Right atrium auricular region (tissue), 2 donors: ENCODE results near the gene CCNT2. TPM values are rescaled to one million over a fixed set of nuclear protein-coding genes. Genes with fewer than 3 reads are reported as not detected.

ENCODE experiments used
- DNase-seq: peaks from one replicate; pipeline ENCODE4 v3.0.0-alpha.2; 2019; ENCODE audit warnings: low spot score
- H3K27ac ChIP-seq, 2 donors: fragments of 200-600 bp; sonication (generic); 1 replicate in 1 of 2; 2 replicates in 1 of 2; pipeline ENCODE4 v1.5.1; 2016 to 2019
- H3K27me3 ChIP-seq, 2 donors: fragments of 200-600 bp; sonication (generic); one replicate each; pipeline versions ENCODE4 v1.5.1 to v1.6.0; 2017 to 2019
- H3K36me3 ChIP-seq: fragments of 200-600 bp; sonication (generic); one replicate; pipeline ENCODE4 v1.5.1; 2016
- H3K4me1 ChIP-seq, 2 donors: fragments of 200-600 bp; sonication (generic); one replicate each; pipeline versions ENCODE4 v1.5.1 to v1.6.0; 2017 to 2019
- H3K4me3 ChIP-seq, 2 donors: fragments of 200-600 bp; sonication (generic); 1 replicate in 1 of 2; 2 replicates in 1 of 2; pipeline ENCODE4 v1.5.1; 2017 to 2019; ENCODE audit warnings: mild to moderate bottlenecking in 1 of 2, moderate library complexity in 1 of 2
- H3K9me3 ChIP-seq, 2 donors: fragments of 200-600 bp; sonication (generic); one replicate each; pipeline ENCODE4 v1.5.1; 2019
- total RNA-seq, 2 donors: library from RNA; depleted of rRNA; stranded (reverse); fragments of >200 nt; gene quantifications; one replicate each; pipeline ENCODE4 v1.1.0, GENCODE V29; 2016
- TF ChIP-seq, protein P1 (sequence below), 2 donors: fragments of 200-600 bp; sonication (generic); IDR thresholded peaks; one replicate each; pipeline ENCODE4 v1.5.1; 2019; ENCODE audit warnings: antibody characterized with exemption in 2 of 2

Gene CCNT2
- total RNA-seq, 2 donors from 2014 or later = 12.0 to 12.5 TPM

DNA sequence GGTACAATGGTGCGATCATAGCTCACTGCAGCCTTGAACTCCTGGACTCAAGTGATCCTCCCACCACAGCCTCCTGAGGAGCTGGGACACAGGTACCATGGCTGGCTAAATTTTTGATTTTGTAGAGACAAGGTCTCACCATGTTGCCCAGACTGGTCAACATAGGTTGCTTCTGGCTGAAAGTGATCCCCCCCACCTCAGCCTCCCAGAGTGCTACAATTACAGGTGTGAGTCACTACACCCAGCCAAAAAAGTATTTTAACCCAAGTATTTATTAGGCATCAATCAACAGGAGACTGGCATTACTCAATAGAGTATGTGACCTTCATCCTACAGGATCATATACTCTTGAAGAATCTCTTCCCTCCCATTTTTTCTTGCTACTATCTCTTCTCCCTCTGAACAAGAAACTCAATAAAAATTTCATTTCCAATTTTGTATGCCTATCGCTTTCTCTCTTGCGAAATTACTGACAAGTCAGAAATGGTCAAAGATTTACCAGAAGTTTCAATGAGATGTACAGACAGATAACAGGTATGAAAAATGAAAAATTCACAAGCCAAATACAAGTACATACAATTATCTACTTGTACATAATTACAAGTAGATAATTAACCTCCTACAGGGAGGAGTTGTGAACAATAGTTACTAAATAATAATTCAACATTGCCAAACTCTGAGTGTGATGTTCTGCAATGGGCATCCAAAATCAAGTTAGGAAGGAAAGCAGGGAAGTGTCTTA lies 34.9 kb upstream of the CCNT2 start:
- Histone ChIP-seq H3K27me3 (no peaks in the 10 kb centered on the region), H3K4me3 (no peak overlapping the region), H3K27ac (no peak overlapping the region), H3K4me1 (no peaks in the 10 kb centered on the region), H3K9me3 (no peaks in the 10 kb centered on the region), H3K36me3 (no peaks in the 10 kb centered on the region)
- no peak for DNase-seq
- TF ChIP-seq, protein P1, sequence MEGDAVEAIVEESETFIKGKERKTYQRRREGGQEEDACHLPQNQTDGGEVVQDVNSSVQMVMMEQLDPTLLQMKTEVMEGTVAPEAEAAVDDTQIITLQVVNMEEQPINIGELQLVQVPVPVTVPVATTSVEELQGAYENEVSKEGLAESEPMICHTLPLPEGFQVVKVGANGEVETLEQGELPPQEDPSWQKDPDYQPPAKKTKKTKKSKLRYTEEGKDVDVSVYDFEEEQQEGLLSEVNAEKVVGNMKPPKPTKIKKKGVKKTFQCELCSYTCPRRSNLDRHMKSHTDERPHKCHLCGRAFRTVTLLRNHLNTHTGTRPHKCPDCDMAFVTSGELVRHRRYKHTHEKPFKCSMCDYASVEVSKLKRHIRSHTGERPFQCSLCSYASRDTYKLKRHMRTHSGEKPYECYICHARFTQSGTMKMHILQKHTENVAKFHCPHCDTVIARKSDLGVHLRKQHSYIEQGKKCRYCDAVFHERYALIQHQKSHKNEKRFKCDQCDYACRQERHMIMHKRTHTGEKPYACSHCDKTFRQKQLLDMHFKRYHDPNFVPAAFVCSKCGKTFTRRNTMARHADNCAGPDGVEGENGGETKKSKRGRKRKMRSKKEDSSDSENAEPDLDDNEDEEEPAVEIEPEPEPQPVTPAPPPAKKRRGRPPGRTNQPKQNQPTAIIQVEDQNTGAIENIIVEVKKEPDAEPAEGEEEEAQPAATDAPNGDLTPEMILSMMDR (IDR thresholded peaks at IDR 0.05) = no peak

DNA sequence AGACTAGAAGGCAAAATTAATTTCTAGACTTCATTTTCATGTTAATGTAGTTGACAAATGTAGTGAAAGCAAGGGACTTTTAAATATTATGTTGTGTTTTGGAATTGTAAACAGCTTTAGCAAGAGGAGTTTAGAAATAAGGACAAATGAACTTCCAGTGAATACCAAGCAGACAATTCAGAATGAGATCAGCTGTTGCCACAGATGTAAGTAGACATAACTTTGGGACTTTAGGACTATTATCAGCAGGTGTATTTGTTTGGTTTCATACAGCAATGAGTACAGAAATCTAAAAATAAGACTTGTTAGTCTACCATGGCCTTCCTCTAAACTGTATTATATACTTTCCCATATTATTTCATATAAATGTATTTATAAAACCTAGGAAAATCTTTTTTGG lies 34.2 kb upstream of the CCNT2 start:
- Histone ChIP-seq H3K27me3 (no peaks in the 10 kb centered on the region), H3K36me3 (no peaks in the 10 kb centered on the region), H3K4me3 (no peak overlapping the region), H3K4me1 (no peaks in the 10 kb centered on the region), H3K9me3 (no peaks in the 10 kb centered on the region), H3K27ac (no peak overlapping the region)
- TF ChIP-seq, protein P1 (IDR thresholded peaks at IDR 0.05) = no peak
- DNase-seq = no peak

- Histone ChIP-seq H3K36me3 (no peaks in the 10 kb centered on the region), H3K27me3 (no peaks in the 10 kb centered on the region), H3K27ac (no peak overlapping the region), H3K4me1 (no peaks in the 10 kb centered on the region), H3K4me3 (no peak overlapping the region), H3K9me3 (no peaks in the 10 kb centered on the region)
- no peak for DNase-seq
- TF ChIP-seq, protein P1 (IDR thresholded peaks at IDR 0.05) = no peak
These were observed 26.2 kb upstream of the CCNT2 start for GRCh38 chr2:134892282-134893035.

DNA sequence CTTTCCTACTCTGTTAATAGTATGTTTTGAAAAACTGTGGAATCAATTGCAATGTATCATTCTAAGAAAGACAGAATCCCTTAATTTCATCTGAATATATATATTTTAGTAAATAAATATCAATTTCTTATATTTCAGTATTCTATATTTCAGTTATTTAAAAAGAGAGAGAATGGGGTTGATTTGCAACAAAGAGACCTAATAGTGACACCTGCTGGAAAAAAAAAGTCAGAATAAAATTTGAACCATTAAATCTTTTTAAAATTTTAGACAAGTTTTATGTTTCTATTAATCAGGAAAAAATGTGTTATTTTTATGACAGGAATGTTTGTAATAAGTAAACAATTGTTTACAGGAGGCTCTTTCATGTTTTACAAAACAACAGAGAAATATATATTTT lies 20.7 kb upstream of the CCNT2 start:
- Histone ChIP-seq H3K36me3 (no peaks in the 10 kb centered on the region), H3K27ac (no peak overlapping the region), H3K4me3 (no peak overlapping the region), H3K9me3 (no peaks in the 10 kb centered on the region), H3K27me3 (no peaks in the 10 kb centered on the region), H3K4me1 (no peaks in the 10 kb centered on the region)
- no peak for DNase-seq
- TF ChIP-seq, protein P1 (IDR thresholded peaks at IDR 0.05) = peak; percentile 44 to 63

DNA sequence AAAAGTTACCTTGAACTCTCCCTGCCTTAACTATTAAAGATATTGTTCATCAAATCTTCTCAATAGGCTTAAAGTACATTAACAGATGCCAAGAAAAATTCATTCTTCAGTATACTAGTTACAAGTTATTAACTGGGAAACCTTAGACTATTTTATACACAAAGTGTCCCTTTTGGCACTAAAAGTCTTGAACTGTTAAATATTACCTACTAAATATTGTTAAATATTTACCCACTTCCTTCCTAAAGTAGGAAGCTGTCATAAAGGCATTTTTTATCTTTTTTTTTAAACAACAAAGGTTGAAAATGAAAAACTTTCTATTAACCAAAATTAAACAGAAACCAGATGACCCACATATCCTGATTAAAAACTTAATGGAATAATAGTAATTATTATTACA lies 19.4 kb upstream of the CCNT2 start:
- Histone ChIP-seq H3K36me3 (no peaks in the 10 kb centered on the region), H3K9me3 (no peaks in the 10 kb centered on the region), H3K27me3 (no peaks in the 10 kb centered on the region), H3K27ac (no peak overlapping the region), H3K4me1 (no peaks in the 10 kb centered on the region), H3K4me3 (no peak overlapping the region)
- TF ChIP-seq, protein P1 (IDR thresholded peaks at IDR 0.05) = no peak
- no peak for DNase-seq
